HG02840 (cell line): ENCODE data around the gene TECTA.
"Not testable (repeated sequence)": the region's sequence is repeated elsewhere in the genome, so short reads cannot be mapped to it uniquely, and the experiment has no call there.

ENCODE experiments used
- ATAC-seq: cut with Tn5 transposase; IDR thresholded peaks from one replicate; pipeline ENCODE4 v1.9.1; 2021; ENCODE audit warnings: mild to moderate bottlenecking, moderate library complexity, moderate number of reproducible peaks; ENCODE audit not compliant: unreplicated experiment, low FRiP score

Gene TECTA

GRCh38 chr11:121159741-121160140 is 58.7 kb downstream of the TECTA start:
- ATAC-seq: no peak

- ATAC-seq: no peak
Measured at GRCh38 chr11:121161349-121161917, 60.4 kb downstream of the TECTA start.

- no peak for ATAC-seq
Measured at GRCh38 chr11:121163658-121164308, 62.7 kb downstream of the TECTA start.

- ATAC-seq: not testable (repeated sequence)
Measured at GRCh38 chr11:121177629-121178028, 76.6 kb downstream of the TECTA start.

GRCh38 chr11:121179306-121179705 is 78.3 kb downstream of the TECTA start:
- ATAC-seq: no peak

- ATAC-seq: no peak
Measured at GRCh38 chr11:121180183-121180582, 79.1 kb downstream of the TECTA start.

- no peak for ATAC-seq
Measured at GRCh38 chr11:121188776-121189175, 87.7 kb downstream of the TECTA start.

GRCh38 chr11:121191818-121192217 is 90.8 kb downstream of the TECTA start:
- no peak for ATAC-seq

GRCh38 chr11:121194731-121195596 is 93.9 kb downstream of the TECTA start:
- no peak for ATAC-seq

GRCh38 chr11:121198491-121198890 is 97.4 kb downstream of the TECTA start:
- ATAC-seq: no peak

GRCh38 chr11:121199516-121199915 is 98.5 kb downstream of the TECTA start:
- ATAC-seq: no peak

- ATAC-seq: no peak
Measured at GRCh38 chr11:121206810-121207209, 105.8 kb downstream of the TECTA start.

- no peak for ATAC-seq
Measured at GRCh38 chr11:121207485-121208115, 106.6 kb downstream of the TECTA start.

- ATAC-seq: no peak
Measured at GRCh38 chr11:121210445-121211080, 109.5 kb downstream of the TECTA start.

GRCh38 chr11:121211626-121212025 is 110.6 kb downstream of the TECTA start:
- no peak for ATAC-seq

- ATAC-seq: no peak
Measured at GRCh38 chr11:121212536-121213361, 111.7 kb downstream of the TECTA start.

GRCh38 chr11:121213362-121213893 is 112.4 kb downstream of the TECTA start:
- ATAC-seq: no peak

- ATAC-seq: no peak
Measured at GRCh38 chr11:121214861-121215260, 113.8 kb downstream of the TECTA start.

- no peak for ATAC-seq
Measured at GRCh38 chr11:121221496-121222200, 120.6 kb downstream of the TECTA start.
